ENCODE measurements around the gene DBP.

The DBP gene

GRCh38 chr19:48609571-48610108 is 27.5 kb downstream of the DBP start:
- DNase-seq, result no peak

GRCh38 chr19:48608798-48609263 is 28.3 kb downstream of the DBP start:
- peak; percentile 68 for DNase-seq

GRCh38 chr19:48607359-48607755 is 29.8 kb downstream of the DBP start:
- DNase-seq, result no peak

DNA sequence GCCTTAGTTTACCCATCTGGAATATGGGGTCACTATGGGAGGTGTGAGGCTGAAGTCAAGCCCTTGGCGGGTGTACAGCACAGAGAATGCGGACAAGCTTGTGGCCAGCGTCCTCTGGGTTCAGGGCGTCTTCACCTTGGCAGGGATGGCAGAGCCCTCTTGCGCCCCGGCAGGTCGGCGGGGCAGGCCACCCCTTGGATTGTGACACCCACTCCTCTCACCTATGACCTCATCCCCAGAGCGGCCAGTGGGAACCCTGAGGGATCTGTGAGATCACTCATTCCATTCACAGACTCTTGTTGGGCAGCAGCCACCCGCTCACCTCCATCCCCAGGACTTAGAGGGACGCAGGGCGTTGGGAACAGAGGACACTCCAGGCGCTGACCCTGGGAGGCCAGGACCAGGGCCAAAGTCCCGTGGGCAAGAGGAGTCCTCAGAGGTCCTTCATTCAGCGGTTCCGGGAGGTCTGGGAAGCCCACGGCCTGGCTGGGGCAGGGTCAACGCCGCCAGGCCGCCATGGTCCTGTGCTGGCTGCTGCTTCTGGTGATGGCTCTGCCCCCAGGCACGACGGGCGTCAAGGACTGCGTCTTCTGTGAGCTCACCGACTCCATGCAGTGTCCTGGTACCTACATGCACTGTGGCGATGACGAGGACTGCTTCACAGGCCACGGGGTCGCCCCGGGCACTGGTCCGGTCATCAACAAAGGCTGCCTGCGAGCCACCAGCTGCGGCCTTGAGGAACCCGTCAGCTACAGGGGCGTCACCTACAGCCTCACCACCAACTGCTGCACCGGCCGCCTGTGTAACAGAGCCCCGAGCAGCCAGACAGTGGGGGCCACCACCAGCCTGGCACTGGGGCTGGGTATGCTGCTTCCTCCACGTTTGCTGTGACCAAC is 30.5 kb downstream of the DBP start, which contains the start of gene SPACA4:
Gene SPACA4 (plus strand): TSS at position 280 of the 896 bp plus-strand sequence. CDS start 237 bp downstream, at position 517.
- no peak for DNase-seq

- DNase-seq, result no peak
These were observed 33.3 kb downstream of the DBP start for GRCh38 chr19:48603850-48604249.

GRCh38 chr19:48603449-48603848 is 33.7 kb downstream of the DBP start:
- DNase-seq, result no peak

DNA sequence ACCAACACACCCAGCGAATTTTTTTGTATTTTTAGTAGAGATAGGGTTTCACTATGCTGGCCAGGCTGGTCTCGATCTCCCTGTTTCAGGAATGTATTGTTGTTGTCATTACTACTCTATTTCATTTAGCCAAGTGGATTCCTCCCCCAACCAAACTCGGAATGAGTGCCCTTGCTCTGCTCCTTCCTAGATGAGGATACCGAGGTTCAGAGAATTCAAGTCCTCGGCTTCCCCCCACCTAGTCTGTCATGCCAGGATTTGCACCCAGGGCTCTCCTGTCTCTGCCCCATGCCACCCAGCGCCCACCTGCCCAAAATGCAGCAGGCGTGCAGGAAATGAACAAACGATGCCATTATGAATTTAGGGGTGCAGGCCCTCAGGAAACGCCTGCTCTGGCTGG is 34.2 kb downstream of the DBP start:
- DNase-seq, result no peak

DNA sequence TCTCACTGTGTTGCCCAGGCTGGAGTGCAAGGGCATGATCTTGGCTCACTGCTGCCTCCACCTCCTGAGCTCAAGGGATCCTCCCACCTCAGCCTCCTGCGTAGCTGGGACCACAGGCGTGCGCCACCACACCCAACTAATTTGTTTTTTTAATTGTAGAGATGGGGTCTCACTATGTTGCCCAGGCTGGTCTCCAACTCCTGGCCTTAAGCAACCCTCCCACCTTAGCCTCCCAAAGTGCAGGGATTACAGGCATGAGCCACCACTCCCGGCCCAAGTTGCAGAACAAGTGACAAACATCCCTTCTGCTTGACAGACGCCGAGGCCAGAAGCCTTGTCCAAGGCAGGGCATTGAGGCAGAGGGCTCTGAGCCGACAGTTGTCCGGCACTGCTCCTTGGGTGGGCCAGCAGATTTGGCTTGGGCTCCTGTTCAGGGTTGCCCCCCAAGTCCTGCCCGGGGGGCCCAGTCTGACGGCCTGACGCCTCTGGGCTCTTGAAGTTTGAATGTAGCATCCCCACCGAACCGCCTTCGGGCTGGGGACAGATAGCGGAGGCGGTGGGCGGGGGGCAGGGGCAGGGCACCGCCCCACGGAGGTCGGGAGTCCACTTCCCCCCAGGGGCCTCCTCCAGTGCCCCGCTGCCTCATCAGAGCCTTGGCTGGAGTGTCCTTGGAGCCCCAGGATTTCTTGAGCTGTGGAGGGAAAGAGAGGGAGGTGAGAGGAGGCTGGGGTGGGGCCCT is 36.3 kb downstream of the DBP start:
- no peak for DNase-seq

DNA sequence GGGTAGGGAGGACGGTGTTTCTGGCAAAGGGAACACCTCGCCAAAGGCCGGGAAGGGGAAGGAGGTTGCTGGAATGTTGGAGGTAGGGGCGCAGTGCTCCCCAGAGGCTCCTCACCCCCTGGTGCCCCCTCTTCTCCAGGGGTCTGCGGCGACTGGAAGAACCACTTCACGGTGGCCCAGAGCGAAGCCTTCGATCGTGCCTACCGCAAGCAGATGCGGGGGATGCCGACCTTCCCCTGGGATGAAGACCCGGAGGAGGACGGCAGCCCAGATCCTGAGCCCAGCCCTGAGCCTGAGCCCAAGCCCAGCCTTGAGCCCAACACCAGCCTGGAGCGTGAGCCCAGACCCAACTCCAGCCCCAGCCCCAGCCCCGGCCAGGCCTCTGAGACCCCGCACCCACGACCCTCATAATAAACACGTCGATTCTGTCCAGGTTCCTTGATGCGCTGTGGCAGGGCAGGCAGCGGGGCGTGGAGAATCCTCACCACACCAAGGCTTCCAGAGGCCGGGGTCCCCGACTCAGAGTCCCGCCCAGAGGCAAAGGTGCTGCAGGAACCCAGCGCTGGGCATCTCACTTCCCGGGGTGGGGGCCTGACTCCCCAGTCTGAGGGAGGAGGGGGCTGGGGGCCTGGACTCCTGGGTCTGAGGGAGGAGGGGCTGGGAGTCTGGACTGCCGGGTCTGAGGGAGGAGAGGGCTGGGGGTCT is 38.0 kb downstream of the DBP start:
- DNase-seq, result no peak

DNA sequence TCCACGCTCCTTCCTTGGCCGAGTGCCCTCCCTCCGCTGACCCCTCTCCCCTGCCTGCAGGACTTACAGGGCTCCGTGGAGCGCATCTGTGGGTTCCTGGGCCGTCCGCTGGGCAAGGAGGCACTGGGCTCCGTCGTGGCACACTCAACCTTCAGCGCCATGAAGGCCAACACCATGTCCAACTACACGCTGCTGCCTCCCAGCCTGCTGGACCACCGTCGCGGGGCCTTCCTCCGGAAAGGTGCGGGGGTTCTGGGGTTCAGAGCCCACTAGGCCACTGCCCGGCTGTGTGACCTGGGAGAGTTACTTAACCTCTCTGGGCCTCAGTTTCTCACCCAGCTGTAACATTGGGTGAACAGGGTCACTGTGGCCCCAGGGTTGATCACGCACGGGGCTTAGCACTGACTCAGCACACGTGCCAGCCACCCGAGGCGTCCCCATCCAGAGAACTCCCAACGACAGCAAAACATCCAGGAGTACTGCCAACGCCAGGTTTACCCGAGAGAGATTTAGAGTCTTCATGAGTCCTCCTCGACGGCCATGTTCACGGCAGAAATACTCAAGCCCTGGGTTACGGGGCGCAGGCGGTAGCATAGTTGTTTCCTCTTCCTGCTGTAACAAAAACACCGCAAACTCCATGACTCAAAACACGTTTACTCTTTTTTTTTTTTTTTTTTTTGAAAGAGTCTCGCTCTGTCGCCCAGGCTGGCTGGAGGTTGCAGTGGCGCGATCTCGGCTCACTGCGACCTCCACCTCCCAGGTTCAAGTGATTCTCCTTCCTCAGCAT is 40.3 kb downstream of the DBP start:
- no peak for DNase-seq

- no peak for DNase-seq
These were observed 40.9 kb downstream of the DBP start for GRCh38 chr19:48596237-48596636.

DNA sequence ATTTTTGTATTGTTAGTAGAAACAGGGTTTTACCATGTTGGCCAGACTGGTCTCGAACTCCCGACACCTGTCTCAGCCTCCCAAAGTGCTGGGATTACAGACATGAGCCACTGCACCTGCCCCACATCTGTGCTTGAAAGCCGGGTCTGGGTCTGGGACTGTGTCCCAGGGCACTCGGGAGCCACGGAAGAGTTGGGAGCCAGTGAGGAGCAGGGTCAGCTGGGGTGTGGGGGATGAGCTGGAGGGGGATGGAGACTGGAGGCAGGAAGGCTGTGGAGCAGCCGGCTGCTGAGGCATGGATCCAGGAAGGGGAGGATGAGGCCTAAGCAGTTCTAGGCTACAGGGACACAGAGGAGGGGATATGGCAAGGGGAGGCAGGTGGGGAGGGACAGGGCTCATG is 41.3 kb downstream of the DBP start:
- DNase-seq, result no peak

DNA sequence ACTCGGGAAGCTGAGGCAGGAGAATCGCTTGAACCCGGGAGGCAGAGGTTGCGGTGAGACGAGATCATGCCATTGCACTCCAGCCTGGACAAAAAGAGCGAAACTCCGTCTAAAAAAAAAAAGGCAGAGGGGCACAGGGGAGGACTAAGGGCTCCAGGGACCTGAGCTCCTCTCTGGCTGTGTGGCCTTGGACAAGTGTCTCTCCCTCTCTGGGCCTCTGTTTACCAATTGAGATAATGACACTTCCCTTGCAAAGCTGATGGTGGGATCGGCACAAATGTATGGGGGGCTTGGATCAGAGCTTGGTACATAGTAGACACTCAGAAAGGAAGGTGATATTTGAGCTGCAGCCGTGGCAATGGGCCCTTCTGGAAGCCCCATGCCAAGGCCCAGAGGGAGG is 42.0 kb downstream of the DBP start:
- no peak for DNase-seq

DNA sequence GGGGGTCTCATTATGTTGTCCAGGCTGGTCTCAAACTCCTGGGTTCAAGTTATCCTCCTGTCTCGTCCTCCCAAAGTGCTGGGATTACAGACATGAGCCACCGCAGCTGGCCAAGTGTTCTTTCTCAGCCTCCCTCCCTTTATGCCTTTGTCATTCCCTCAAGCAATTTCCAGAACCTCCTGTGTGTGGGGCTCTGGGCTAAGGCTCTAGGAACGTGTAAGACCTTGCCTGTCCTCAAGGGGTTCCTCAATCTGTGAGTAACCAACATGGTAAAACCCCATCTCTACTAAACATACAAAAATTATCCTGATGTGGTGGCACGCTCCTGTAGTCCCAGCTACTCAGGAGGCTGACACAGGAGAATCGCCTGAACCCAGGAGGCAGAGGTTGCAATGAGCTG is 46.2 kb downstream of the DBP start:
- no peak for DNase-seq

- peak; percentile 79 for DNase-seq
These were observed 48.3 kb downstream of the DBP start for GRCh38 chr19:48588670-48589401.

GRCh38 chr19:48587387-48587786 is 49.8 kb downstream of the DBP start:
- no peak for DNase-seq

- no peak for DNase-seq
These were observed 55.0 kb downstream of the DBP start for GRCh38 chr19:48582168-48582567.

Measured in NCI-H2171 (cell line).